SK-N-MC (cell line): ENCODE measurements around the gene FSTL1.

Source experiments
- EZH2 ChIP-seq: fragments of 200-600 bp; sonication (generic); IDR thresholded peaks from one replicate; pipeline ENCODE4 v1.6.1; 2017; ENCODE audit warnings: antibody characterized with exemption
- FOXP2 ChIP-seq: optimal IDR thresholded peaks from 2 replicates; pipeline ENCODE3; 2011; ENCODE audit warnings: mild to moderate bottlenecking, moderate library complexity; ENCODE audit not compliant: insufficient read depth; ENCODE audit errors: extremely low read length, control extremely low read depth
- POLR2AphosphoS5 ChIP-seq: IDR thresholded peaks from 2 replicates; pipeline ENCODE4 v1.6.1; 2012; ENCODE audit warnings: mild to moderate bottlenecking, low read depth, low read length, borderline replicate concordance

DNA sequence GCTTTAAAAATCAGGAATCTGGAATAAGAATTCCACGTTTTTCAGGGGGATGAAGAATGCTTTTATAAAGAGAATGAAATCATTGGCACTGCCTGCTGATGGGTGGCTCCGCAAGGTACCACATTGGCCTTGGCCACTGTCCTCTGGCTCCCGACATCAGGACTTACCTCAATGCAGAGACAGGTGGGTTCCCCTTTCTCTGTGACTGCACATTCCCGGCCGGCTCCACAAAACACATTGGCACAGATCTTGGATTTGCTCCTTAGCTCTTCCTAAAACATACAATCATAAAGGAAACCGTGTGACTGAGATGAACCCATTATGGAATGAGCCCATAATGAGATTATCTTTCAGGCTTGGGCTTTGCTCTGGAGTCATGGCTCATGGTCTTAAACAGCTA is 35.0 kb downstream of the FSTL1 start:
- no peak for TF ChIP-seq EZH2
- TF ChIP-seq POLR2AphosphoS5: no peak
- no peak for TF ChIP-seq FOXP2
